Epidermal melanocyte (primary cell): ENCODE measurements around the gene RPL4.
A peak's percentile ranks its signal among the peaks of the same experiment; 100 is the strongest.
"Not testable (repeated sequence)": the region's sequence is repeated elsewhere in the genome, so short reads cannot be mapped to it uniquely, and the experiment has no call there.

Experiments
- DNase-seq: peaks from one replicate; pipeline ENCODE4 v3.0.0; 2011; ENCODE audit warnings: low spot score; ENCODE audit not compliant: insufficient read length

RPL4 gene

DNA sequence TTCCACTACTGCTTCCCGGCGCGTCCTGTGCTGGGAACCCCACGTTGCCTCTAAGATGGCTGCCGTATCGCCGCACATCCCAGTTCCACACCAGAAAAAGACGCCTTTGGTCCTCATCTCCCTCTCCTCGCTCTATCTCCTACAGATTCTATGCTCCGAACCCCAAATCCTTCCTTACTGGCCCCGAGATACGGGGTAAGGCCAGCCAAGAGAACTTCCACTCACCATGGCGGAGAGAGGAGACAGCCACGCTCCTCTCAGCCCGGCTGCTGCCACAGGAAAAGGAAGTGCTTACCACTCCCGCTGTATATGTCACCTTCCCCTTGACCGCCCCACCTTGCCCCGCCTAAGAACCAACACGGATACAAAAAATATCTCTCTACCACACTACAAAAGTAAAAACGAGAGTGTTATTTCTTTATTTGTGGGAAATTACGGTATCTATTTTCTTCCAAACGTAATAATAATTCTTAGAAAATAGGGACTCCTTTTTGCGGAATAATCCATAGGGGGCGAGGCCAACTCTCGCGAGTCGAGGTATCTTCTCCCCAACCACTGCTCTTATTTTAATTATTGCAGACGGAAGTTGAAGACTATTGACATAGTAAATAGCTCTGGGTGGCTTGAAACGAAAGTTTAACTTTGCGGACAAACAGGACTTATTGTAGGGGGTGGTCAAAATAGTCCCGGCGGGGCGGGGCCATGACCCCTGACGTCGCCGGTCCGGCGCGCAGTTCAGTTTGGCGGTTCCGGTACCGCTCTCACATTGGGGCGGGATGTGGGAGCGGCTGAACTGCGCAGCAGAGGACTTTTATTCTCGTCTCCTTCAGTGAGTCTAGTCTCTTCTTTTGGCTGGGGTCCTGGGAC, at the start of gene RPL4, which contains the start of gene ZWILCH:
Gene RPL4, minus strand, starts transcription at position 293 of the 867 bp plus-strand sequence. Its CDS starts 65 bp downstream, at position 228.
Gene ZWILCH, plus strand, starts transcription at position 764 of the 867 bp plus-strand sequence. Its CDS starts 13 bp downstream, at position 777.
- DNase-seq = peak; percentile 68

DNA sequence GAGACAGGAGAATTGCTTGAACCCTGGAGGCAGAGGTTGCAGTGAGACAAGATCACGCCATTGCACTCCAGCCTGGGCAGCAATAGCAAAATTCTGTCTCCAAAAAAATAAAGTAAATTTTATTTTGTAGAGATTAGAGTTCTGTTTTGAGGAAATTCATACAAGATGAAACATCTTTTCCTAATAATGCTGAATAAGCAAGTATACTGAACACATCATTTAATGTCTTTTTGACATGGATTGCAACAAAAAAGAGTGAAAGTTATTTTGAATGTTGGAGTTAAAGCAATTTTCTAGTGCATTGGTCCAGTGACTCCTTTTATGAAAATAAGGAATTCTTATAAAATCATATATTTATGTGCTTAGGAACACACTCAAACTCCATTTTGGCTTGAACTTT, 40.6 kb upstream of the RPL4 start:
- DNase-seq = no peak

DNA sequence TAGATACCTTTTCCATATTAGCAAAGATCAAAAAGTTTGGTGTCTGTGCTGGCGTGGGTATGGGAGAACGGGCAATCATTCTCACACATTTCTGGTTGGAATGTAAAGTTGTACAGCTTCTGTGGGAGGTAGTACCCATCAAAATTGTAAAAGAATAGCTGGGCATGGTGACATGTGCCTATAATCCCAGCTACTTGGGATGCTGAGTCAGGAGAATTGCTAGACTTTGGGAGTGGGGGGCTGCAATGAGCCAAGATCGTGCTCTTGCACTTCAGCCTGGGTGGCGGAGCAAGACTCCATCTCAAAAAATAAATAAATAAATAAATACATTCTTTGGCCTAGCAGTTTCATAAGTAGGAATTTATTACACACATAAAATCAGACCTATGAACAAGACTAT, 38.2 kb upstream of the RPL4 start:
- DNase-seq = no peak

DNA sequence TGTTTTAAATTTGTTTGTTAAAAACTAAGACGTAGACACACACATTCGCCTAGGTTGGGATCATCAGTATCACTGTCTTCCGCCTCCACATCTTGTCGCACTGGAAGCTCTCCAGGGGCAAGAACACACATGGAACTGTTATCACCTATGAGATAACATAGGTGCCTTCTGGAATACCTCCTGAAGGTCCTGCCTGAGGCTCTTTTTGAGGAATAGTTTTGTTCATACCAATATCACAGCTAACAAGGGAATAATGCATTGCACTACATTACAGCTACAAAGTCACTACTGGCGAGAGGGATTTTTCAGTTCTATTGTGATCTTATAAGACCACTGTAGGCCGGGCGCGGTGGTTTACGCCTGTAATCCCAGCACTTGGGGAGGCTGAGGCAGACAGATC, 30.4 kb upstream of the RPL4 start:
- no peak for DNase-seq

DNA sequence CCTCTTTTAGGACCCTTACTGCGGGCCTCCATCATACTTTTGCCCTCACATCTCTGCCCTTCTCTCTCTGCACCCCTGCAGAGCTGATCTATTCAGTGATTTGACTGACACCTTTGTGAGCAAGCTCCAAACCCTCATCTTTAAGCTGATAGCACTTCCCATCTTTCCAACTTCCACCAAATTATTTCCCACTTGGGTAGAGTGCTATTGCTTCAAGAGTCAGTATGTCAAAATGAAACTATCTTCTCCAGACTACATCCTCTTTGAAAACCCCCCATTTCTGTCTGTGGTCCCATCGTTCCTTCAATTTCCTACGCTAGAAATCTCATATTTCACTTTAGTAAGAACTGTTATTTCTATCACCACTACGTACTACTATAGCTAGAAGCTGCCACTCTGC, 20.2 kb upstream of the RPL4 start:
- no peak for DNase-seq

DNA sequence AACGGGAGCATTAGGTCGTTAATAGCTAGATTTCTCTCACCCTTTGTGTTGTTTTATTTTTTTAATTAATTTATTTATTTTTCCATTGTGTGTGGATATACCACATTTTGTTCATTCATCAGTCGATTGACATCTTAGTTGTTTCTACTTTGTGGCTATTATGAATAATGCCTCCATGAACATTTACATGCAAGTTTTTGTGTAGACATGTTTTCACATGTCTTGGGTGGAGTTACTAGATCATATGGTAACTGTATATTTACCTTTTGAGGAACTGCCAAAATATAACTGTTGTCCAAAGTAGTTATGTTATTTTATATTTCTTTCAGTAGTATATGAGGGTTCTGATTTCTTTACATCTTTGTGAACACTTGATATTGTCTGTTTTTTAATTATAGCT, 19.3 kb upstream of the RPL4 start:
- no peak for DNase-seq

DNA sequence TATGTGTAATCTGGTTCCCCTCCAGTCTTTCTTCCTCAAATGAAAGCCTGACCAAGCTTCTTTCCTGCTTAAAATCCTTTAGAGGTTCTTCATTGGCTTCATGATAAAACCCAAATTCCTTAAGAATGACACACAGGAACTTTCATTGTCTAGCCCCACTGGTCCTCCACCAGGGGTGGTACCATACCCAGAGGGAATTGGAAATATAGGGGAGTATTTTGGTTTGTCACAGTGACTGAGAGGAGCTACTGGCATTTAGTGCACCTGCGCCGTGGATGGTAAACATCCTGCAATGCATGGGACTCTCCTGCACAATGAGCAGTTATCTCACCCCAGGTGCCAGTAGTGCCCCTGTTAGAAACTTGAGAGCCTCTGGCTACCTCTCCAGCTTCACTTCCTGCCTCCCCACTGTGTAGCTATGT, 11.3 kb upstream of the RPL4 start:
- no peak for DNase-seq

DNA sequence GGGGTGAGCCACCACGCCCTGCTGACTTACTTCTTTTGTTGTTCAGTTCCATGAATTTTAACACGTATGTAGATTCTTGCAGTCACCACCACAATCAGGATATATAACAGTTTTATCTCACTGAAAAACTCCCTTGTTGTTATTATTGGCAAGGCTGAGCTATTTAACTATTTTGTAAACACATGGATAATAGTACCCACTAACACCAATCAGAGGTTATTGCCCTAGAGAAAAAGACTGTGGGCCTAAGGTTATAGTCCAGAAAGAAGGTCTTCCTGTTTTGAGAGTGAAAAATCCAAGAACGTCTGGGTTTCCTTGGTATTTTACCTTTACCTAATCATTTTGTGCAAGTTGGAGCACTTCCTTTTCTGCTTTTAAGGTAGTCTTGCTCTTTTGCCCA, 9.9 kb upstream of the RPL4 start:
- DNase-seq = no peak

DNA sequence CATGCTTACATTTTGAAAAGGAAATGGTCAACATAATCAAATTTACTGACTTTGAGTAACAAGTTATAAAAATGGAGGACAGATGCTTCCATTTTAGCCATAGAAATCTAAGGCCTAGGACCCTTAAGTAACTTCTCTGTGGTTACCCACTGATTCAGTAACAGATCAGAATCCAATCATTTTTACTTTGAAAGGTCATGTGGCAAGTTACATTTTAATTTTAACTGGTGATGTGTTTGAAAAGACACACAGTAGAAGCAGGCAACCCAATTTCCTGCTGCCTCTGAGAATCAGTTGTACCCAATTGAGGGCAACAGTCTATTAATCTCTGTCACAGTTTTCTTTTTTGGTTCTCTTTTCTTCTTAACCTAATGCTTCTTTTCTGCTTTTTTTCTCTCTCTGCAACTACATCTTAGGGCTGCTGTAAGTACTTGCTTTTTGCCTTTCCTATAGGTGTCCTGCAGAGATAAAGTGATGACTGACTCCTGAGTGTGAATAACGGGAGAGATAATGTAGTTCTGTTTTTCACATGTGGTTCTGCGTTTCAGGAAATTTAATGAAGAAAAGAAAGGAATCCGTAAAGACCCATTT, 3.7 kb upstream of the RPL4 start:
- DNase-seq = no peak

DNA sequence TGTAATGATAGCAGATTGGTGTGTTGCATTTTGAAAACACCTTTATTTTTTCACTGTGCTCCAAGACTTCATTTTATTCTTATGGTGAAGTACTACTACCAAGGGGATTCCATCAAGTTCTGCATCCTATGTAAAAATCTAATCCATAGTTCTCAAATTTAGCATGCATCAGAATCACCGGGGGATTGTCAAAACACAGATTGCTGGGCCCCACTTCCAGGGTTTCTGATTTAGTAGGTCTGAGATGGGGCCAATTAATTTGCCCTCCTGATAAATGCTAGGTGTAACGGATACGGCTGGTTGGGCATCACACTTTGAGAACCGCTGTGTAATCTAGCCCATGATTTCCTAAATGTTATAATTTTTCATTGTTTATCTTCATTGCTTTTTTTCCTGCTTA, 1.2 kb upstream of the RPL4 start:
- DNase-seq = no peak

DNA sequence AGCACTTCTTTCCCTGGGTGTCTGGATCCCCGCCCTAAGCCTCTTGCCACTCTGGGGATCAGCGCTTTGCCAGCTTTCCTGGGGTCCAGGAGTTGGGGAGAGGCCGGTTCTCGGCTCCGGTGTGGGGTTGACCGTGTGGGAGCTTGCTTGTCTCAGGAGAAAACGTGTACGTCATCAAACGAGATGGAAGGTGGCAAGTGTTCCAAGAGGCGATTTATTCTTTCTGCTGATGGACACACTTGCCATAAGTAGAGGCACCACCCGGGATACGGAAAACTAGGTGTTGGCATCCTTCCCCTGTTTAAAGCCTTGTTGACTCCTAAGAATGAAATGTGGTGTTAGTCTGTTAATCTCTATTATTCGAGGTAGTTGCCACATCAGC, 766 bp upstream of the RPL4 start:
- no peak for DNase-seq

DNA sequence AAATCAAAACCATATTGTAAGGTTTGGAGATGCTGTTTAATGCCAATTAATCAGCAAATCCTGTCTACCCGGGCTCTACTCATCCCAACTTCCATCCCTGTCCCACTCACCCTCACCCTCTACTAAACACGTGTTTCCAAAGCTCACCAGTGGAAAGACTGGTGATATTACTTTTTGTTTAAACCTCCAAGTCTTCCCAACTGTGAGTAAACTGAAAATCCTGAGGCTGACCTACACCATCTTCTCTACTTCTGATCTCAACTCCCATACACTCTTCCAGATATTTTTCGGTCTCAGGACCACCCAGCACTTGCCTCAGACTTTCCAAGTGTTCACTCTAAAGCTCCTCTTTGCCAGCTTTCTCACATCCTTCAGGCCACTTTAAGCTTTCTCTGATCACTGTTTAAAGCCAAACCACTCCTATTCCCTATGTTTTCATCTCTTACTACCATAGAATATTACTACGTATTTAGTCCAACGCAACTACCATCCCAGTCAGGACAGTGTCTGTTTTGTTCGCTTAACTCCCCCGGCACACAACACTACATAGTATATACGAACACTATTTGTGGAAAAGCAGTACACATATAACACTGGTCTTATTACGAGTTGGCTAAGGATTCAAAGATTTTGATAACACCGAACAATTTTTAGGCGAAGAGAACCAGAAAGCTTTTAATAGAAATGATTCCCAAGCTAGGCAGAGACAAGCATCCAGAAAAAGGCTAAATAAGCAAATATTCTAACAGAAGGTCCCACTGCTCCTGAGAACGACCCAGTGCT, 684 bp downstream of the RPL4 start:
- no peak for DNase-seq

DNA sequence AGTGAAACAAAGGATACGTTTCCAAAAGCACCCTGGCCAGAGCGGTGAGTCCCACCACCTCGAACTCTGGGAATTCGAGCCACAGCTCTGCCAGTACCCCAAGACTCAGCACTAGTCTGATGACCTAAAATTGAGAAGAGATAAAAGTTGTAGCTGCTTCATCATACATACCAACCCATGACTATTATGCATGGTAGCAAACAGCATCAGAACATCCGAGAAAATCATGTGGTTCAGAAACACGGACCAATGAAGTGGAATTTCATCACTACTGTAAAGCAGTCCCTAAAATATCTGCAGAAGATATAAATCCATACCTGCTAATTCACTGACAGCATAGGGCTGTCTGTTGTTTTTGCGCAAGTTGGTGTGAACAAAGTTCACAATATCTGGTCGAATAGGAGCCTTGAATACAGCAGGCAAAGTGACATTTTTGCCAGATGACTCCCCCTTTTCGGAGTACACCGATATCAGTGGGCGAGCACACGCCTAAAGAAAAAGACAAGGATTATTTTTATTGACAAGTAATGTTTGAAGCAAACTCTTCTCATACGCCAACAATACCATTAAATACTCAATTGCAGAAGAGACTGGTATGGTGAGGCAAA, 1.5 kb downstream of the RPL4 start:
- DNase-seq = not testable (repeated sequence)

DNA sequence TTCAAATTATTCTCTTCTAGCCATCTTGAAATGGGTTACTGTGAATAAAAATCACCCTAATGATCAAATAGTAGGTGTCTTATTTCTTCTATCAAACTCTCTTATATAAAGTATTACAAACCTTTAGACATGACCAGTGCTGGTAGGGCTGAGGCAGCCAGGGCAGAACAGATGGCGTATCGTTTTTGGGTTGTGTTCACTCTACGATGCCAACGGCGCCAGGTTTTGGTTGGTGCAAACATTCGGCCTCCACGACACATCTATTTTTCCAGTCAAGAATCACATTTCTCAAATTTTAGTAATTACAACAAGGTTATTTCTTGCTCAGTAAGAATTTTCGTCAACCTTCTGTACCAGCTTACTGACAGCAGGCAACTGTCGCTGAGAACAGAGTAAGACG, 2.2 kb downstream of the RPL4 start:
- no peak for DNase-seq

DNA sequence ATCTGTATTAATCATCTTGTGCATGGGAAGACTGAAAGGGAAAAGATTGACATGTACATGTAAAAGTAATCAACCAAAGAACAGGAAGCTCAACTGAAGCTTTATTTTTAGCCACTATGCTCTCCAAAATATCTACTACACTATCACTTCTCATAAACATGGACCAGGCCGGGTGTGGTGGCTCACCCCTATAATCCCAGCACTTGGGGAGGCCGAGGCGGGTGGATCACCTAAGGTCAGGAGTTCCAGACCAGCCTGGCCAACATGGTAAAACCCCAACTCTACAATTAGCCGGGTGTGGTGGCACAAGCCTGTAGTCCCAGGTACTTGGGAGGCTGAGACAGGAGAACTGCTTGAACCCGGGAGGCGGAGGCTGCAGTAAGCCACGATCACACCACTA, 4.3 kb downstream of the RPL4 start:
- DNase-seq = not testable (repeated sequence)

DNA sequence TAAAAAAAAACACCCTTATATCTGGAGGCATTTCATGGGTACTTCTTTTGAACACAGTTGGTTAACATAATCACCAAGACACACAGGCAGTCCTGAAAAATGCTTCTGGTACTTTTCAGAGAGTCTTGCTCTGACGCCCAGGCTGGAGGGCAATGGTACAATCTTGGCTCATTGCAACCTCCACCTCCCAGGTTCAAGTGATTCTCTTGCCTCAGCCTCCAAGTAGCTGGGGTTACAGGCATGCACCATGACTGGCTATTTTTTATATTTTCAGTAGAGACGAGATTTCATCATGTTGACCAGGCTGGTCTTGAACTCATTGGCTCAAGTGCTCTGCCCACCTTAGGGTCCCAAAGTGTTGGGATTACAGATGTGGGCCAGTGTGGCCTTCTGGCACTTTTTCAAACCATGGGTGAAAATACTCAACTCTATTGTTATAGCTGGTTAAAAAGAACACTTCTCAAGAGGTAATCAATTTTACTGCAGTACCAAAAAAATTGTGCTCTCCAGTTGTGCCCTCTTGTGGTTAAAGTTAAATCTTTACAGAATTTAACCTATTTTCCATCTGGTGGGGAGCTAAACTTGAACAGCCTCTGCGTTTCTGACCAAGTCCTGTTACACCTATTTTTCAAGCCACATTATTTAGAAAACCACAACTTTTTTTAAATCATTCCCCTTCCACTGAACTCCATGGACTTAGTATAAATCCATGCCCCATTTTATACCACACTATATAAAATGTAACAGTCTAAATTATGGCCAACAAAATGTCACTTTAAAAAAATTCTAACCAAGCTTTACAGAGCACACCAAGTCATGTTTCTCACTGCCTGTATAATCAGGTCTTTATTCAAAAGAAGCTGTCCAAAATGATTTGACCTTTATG, 5.9 kb downstream of the RPL4 start:
- no peak for DNase-seq

DNA sequence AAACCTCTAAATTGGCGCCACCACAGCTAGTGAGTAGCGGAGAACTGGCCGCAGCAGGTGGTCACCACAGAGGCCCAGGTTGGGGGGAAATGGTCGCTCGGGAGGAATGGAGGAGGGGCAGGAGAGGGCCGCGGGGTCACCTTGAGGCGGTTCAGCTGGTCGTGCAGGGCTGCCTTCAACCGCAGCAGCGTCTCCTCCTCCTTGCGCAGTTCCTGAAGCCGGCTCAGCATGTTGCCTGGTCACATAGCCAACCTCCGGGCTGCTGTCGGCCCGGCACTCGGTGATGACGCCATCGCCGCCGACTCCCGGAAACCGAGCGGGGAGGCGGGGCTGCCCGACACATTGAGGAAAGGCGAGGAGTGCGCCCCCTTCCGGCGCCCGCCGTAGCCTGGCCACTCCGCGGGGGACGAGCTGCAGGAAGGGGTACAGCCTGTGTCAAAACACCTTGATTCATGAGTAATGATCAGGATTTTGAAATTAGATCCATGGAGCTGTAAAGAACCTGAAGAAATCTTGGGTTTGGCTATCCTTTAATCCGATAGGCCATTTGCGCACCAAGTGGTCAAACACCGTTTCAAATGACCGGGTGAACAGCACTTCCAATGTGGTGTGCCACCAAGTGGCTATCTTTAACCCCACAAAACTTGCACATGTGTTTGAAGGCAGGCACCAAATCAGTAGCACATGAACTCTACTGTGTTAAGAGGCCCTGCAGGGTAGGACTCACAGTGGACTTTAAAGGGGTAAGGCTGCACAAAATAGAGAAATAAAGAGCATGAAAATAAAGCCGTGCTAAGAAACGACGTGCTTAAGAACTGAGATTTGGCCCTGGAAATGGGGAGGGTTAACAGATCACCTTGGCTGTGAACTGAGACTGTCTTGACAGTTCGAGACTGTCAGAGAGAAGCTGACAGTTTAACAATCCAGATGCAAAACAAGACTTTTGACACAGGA, 6.9 kb downstream of the RPL4 start, which contains the start of gene SNAPC5:
Gene SNAPC5, minus strand, starts transcription at position 261 of the 954 bp plus-strand sequence. Its CDS starts 31 bp downstream, at position 230.
- DNase-seq = peak; percentile 69

DNA sequence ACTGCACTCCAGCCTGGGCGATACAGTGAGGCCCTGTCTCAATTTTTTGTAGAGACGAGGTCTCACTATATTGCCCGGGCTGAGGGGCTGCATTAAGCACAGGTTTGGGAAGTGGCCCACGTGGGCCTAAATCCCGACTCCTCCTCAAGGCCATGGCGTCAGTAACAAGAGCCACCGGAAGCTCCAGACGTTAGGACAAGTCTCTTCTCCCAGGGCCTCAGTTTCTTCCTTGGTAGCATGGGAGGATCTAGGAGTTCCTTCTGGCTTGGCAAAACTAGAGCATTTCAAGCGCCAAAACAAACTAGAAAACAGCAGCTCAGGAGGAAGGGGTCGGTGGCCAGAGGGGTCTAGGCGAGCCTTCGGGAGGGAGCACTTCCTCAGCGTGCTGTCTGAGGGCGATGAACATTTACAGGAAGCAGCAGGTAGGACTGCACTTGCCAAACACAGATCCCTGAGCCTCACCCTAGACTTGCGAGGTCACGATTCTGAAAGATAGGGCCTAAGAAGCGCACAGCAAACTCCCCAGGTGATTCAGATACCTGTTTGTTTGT, 7.6 kb downstream of the RPL4 start:
- DNase-seq = no peak

DNA sequence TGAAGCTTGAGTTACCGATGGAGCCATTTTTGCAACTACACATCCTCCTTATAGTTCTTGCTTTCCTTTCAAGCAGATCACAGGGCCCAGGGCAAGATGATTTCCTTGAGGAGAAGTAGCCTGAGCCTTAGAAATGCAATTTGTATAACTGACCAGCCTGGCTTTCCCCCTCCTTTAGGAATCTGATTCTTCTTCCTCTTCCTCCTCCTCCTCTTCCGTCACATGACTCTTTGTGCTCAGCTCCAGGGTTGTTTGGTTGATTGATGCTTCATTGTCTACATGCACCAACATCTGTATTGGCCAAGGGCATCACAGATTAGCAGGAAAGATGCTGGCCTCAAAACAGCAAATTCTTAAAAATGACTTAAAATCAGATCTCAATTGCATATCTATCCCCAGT, 10.4 kb downstream of the RPL4 start:
- no peak for DNase-seq
